ENCODE results near the gene DTL.

Gene DTL

GRCh38 chr1:212091438-212092121 lies 56.0 kb downstream of the DTL start:
- no peak for DNase-seq

- DNase-seq = no peak
Observed at GRCh38 chr1:212097360-212097759, 61.8 kb downstream of the DTL start.

GRCh38 chr1:212098310-212098709 lies 62.8 kb downstream of the DTL start:
- DNase-seq = no peak

GRCh38 chr1:212098771-212099170 lies 63.2 kb downstream of the DTL start:
- DNase-seq = no peak

- no peak for DNase-seq
Observed at GRCh38 chr1:212101251-212101650, 65.7 kb downstream of the DTL start.

GRCh38 chr1:212101735-212102134 lies 66.2 kb downstream of the DTL start:
- no peak for DNase-seq

- DNase-seq = no peak
Observed at GRCh38 chr1:212104586-212105325, 69.2 kb downstream of the DTL start.

- no peak for DNase-seq
Observed at GRCh38 chr1:212106286-212106792, 70.8 kb downstream of the DTL start.

- DNase-seq = no peak
Observed at GRCh38 chr1:212107481-212107880, 71.9 kb downstream of the DTL start.

GRCh38 chr1:212108187-212108586 lies 72.6 kb downstream of the DTL start:
- no peak for DNase-seq

GRCh38 chr1:212108981-212109380 lies 73.4 kb downstream of the DTL start:
- no peak for DNase-seq

- no peak for DNase-seq
Observed at GRCh38 chr1:212109728-212110127, 74.2 kb downstream of the DTL start.

- DNase-seq = no peak
Observed at GRCh38 chr1:212110617-212111016, 75.1 kb downstream of the DTL start.

GRCh38 chr1:212111536-212111935 lies 76.0 kb downstream of the DTL start:
- no peak for DNase-seq

- DNase-seq = no peak
Observed at GRCh38 chr1:212113706-212114105, 78.2 kb downstream of the DTL start.

GRCh38 chr1:212118167-212118871 lies 82.8 kb downstream of the DTL start:
- DNase-seq = no peak

- no peak for DNase-seq
Observed at GRCh38 chr1:212118872-212119260, 83.3 kb downstream of the DTL start.

GRCh38 chr1:212119397-212119837 lies 83.9 kb downstream of the DTL start:
- DNase-seq = no peak

GRCh38 chr1:212119863-212120262 lies 84.3 kb downstream of the DTL start:
- DNase-seq = no peak

- no peak for DNase-seq
Observed at GRCh38 chr1:212121779-212122178, 86.2 kb downstream of the DTL start.

GRCh38 chr1:212124690-212125582 lies 89.4 kb downstream of the DTL start:
- no peak for DNase-seq

GRCh38 chr1:212125654-212126053 lies 90.1 kb downstream of the DTL start:
- DNase-seq = no peak

GRCh38 chr1:212127221-212127620 lies 91.7 kb downstream of the DTL start:
- DNase-seq = no peak

All from stimulated activated CD4-positive, alpha-beta T cell treated with anti-CD3 and anti-CD28 coated beads, Interleukin-4, amount 100 ng/mL, for 1 hour (primary cell).